NB4 (cell line): Measurements from ENCODE around the gene ST14.

Experiments
- MYC ChIP-seq: IDR thresholded peaks from 2 replicates; pipeline ENCODE4 v1.6.1; 2011; ENCODE audit warnings: low read depth, low read length
- POLR2A ChIP-seq: IDR thresholded peaks from 2 replicates; pipeline ENCODE4 v1.6.1; 2011; ENCODE audit warnings: mild to moderate bottlenecking; ENCODE audit not compliant: insufficient read length; ENCODE audit errors: extremely low read depth
- TF ChIP-seq, protein P1 (sequence below): IDR thresholded peaks from one replicate; pipeline ENCODE4 v1.5.1; 2012; ENCODE audit warnings: low read depth, low read length

DNA sequence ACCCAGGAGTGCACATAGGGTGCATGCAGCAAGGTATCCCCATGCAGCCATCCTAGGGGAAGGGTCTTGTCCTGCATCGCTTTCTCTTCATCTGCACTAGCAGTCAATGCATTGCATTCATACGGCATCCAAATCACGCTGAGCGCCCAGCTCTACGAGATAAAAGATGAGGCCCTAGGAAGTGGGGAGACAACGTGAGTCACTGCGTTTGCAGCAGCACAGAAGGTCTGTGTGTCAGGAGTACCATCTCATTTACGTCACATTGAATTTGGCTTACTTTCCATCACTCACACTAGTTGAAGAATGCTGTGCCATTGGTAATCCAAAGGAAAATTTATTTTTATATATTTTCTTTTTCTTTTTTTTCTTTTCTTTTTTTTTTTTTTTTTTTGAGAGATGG is 2.5 kb upstream of the ST14 start:
- TF ChIP-seq, protein P1, sequence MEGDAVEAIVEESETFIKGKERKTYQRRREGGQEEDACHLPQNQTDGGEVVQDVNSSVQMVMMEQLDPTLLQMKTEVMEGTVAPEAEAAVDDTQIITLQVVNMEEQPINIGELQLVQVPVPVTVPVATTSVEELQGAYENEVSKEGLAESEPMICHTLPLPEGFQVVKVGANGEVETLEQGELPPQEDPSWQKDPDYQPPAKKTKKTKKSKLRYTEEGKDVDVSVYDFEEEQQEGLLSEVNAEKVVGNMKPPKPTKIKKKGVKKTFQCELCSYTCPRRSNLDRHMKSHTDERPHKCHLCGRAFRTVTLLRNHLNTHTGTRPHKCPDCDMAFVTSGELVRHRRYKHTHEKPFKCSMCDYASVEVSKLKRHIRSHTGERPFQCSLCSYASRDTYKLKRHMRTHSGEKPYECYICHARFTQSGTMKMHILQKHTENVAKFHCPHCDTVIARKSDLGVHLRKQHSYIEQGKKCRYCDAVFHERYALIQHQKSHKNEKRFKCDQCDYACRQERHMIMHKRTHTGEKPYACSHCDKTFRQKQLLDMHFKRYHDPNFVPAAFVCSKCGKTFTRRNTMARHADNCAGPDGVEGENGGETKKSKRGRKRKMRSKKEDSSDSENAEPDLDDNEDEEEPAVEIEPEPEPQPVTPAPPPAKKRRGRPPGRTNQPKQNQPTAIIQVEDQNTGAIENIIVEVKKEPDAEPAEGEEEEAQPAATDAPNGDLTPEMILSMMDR, result no peak
- TF ChIP-seq POLR2A, result no peak
- no peak for TF ChIP-seq MYC
